HepG2 (cell line): Measurements from ENCODE around the gene GIMAP7. TPM values are rescaled to one million over a fixed set of nuclear protein-coding genes. Genes with fewer than 3 reads are reported as not detected.
"Not testable (repeated sequence)": the region's sequence is repeated elsewhere in the genome, so short reads cannot be mapped to it uniquely, and the experiment has no call there.

Experiments
- ATAC-seq: fragments of 200-7000 bp; cut with Tn5 transposase; 3 replicates; pipeline ENCODE4 v1.9.1; 2020; ENCODE audit warnings: mild to moderate bottlenecking, moderate library complexity
- BruUV-seq: library from RNA; stranded (reverse); fragments of 400-500 nt; replicated peaks from 2 replicates; lab custom pipeline; 2021; lab: Mats Ljungman, UMichigan
- CTCF ChIA-PET: fragments of 300-600 bp; formaldehyde crosslinking; extraction: SDS; loops from one replicate; lab custom pipeline; 2021; ENCODE audit warnings: low total read pairs, inconsistent platforms, low intra/inter-chr PET ratio; lab: Yijun Ruan, JAX
- POLR2A ChIA-PET: fragments of 350-600 bp; sonication (Branson Sonifier 250); formaldehyde crosslinking; loops from one replicate; lab custom pipeline; 2020; ENCODE audit warnings: antibody characterized with exemption, inconsistent platforms; lab: Yijun Ruan, JAX
- DNase-seq: peaks from one replicate; pipeline ENCODE4 v3.0.0-alpha.2; 2015; ENCODE audit warnings: low spot score
- FAIRE-seq: peaks from 3 replicates; lab custom pipeline; 2011; peaks lifted over from hg19 to GRCh38; lab: Jason Lieb, UNC
- H2AFZ ChIP-seq: one replicate; pipeline ENCODE4 v1.6.1; 2011; ENCODE audit warnings: low read length, inconsistent platforms
- H3K27ac ChIP-seq: fragments of 300-600 bp; 3 replicates; pipeline ENCODE4 v1.8.0; 2011; ENCODE audit warnings: mixed run types, mild to moderate bottlenecking, mixed read lengths, low read length, inconsistent platforms; ENCODE audit not compliant: insufficient read depth; ENCODE audit errors: extremely low read length
- H3K27me3 ChIP-seq, 2 experiments: fragments of 200-600 bp in 1 of 2; 2 replicates in 1 of 2; 3 replicates in 1 of 2; pipeline versions ENCODE4 v1.6.0 to v1.8.0; 2011; ENCODE audit warnings: low read length in 2 of 2, mild to moderate bottlenecking in 2 of 2, moderate library complexity in 2 of 2, inconsistent platforms in 1 of 2; ENCODE audit not compliant: insufficient read depth in 2 of 2, control insufficient read depth in 1 of 2
- H3K36me3 ChIP-seq, 2 experiments: fragments of 200-600 bp in 1 of 2; replicated peaks in 1 of 2; 2 replicates in 1 of 2; 3 replicates in 1 of 2; pipeline versions ENCODE4 v1.5.1 to v1.8.0; 2011; ENCODE audit warnings: low read length in 2 of 2, inconsistent platforms in 1 of 2; ENCODE audit not compliant: insufficient read depth in 2 of 2, control insufficient read depth in 1 of 2
- H3K4me1 ChIP-seq: 2 replicates; pipeline ENCODE4 v1.5.1; 2012; ENCODE audit warnings: low read length, inconsistent platforms; ENCODE audit not compliant: insufficient read depth
- H3K4me2 ChIP-seq: 2 replicates; pipeline ENCODE4 v1.6.0; 2011; ENCODE audit warnings: low read depth, low read length, inconsistent platforms
- H3K4me3 ChIP-seq, 3 experiments: fragments of 200-600 bp in 1 of 3; sonication (generic), shearing (Covaris generic) in 1 of 3; replicated peaks in 1 of 3; 2 replicates each; pipeline ENCODE4 v1.5.1; 2011 to 2016; ENCODE audit warnings: low read length in 3 of 3, inconsistent platforms in 2 of 3, low read depth in 2 of 3, mild to moderate bottlenecking in 2 of 3, control low read depth in 1 of 3, mixed read lengths in 1 of 3; ENCODE audit not compliant: insufficient read depth in 1 of 3
- H3K79me2 ChIP-seq: one replicate; pipeline ENCODE4 v1.6.1; 2011; ENCODE audit warnings: low read length, inconsistent platforms; ENCODE audit not compliant: insufficient read depth
- H3K9ac ChIP-seq: 2 replicates; pipeline ENCODE4 v1.6.0; 2011; ENCODE audit warnings: mild to moderate bottlenecking, low read depth, low read length, inconsistent platforms; ENCODE audit not compliant: insufficient read depth
- H3K9me3 ChIP-seq: 2 replicates; pipeline ENCODE4 v1.5.1; 2012; ENCODE audit warnings: mild to moderate bottlenecking, low read length
- H4K20me1 ChIP-seq: 2 replicates; pipeline ENCODE4 v1.6.0; 2011; ENCODE audit warnings: inconsistent platforms, mild to moderate bottlenecking, low read length, moderate library complexity; ENCODE audit not compliant: insufficient read depth
- AKAP8 ChIP-seq: sonication (generic); formaldehyde crosslinking; IDR thresholded peaks from 2 replicates; pipeline ENCODE4 v1.5.1; 2020; ENCODE audit warnings: mild to moderate bottlenecking, missing genetic modification reagents
- CBFB ChIP-seq: sonication (generic); formaldehyde crosslinking; IDR thresholded peaks from 2 replicates; pipeline ENCODE4 v1.4.0; 2020; ENCODE audit warnings: missing genetic modification reagents
- GABPB1 ChIP-seq: IDR thresholded peaks from 2 replicates; pipeline ENCODE4 v1.6.1; 2016; ENCODE audit warnings: mild to moderate bottlenecking, missing genetic modification reagents, moderate library complexity, missing compliant biosample characterization
- MAFK ChIP-seq, 2 experiments: IDR thresholded peaks in 1 of 2; conservative IDR thresholded peaks in 1 of 2; 2 replicates each; pipeline ENCODE4 v1.6.1; 2011; ENCODE audit warnings: improper control_type of control experiment in 2 of 2, low read length in 2 of 2
- PAX8 ChIP-seq: sonication (generic); formaldehyde crosslinking; IDR thresholded peaks from 2 replicates; pipeline ENCODE4 v1.8.0; 2022; ENCODE audit warnings: mild to moderate bottlenecking, missing genetic modification reagents, borderline replicate concordance
- SMAD1 ChIP-seq: sonication (generic); formaldehyde crosslinking; IDR thresholded peaks from 2 replicates; pipeline ENCODE4 v1.4.0; 2020; ENCODE audit warnings: missing genetic modification reagents, low read depth, mild to moderate bottlenecking, borderline replicate concordance
- ZSCAN30 ChIP-seq: sonication (generic); formaldehyde crosslinking; IDR thresholded peaks from 2 replicates; pipeline ENCODE4 v1.5.0; 2020; ENCODE audit warnings: mild to moderate bottlenecking, missing genetic modification reagents
- WGBS: methylation state at CpG from one replicate; pipeline ENCODE4 v1.1.6; 2017; ENCODE audit warnings: low lambda C conversion rate; 5-methylcytosine and 5-hydroxymethylcytosine counted together
- in situ Hi-C: cut with HindIII; loops from 2 replicates; pipeline ENCODE4 v1.10.0; 2017; ENCODE audit warnings: low pct_unique_long_range_greater_than_20kb; ENCODE audit not compliant: extremely low pct_ligation_motif_present
- intact Hi-C: fragments of 100-400 bp; cut with micrococcal nuclease; formaldehyde crosslinking; loops from one replicate; pipeline ENCODE4 v1.10.0; 2022; ENCODE audit not compliant: unreplicated experiment
- polyA plus RNA-seq, 8 experiments: library from polyadenylated mRNA; depleted of rRNA in 3 of 8; stranded (reverse) in 7 of 8; unstranded in 1 of 8; fragments of >200 nt; fragmentation: Illumina TruSeq in 4 of 8; extraction: Trizol in 4 of 8; gene quantifications; 2 replicates each; pipeline versions ENCODE4 v1.2.1 to v1.2.3, GENCODE V29; 2011 to 2016; ENCODE audit warnings: low read depth in 4 of 8, missing spikeins in 1 of 8, mixed read lengths in 1 of 8; ENCODE audit not compliant: insufficient read depth in 1 of 8
- total RNA-seq, 5 experiments: library from RNA; depleted of rRNA; stranded (reverse); fragments of >200 nt; fragmentation: Illumina TruSeq; extraction: Trizol; gene quantifications; 2 replicates each; pipeline ENCODE4 v1.2.3, GENCODE V29; 2016; ENCODE audit warnings: low read depth in 1 of 5
- TF ChIP-seq, protein P1 (sequence below): sonication (generic); formaldehyde crosslinking; conservative IDR thresholded peaks from 2 replicates; pipeline ENCODE4 v1.8.0; 2022; ENCODE audit warnings: missing genetic modification reagents
- TF ChIP-seq, protein P2 (sequence below): sonication (generic); formaldehyde crosslinking; IDR thresholded peaks from 2 replicates; pipeline ENCODE4 v1.4.0; 2020; ENCODE audit warnings: missing genetic modification reagents

GIMAP7 gene
- total and polyA plus RNA-seq, 2 of the 13 experiments (the other 11 are each of a cell fraction or from before 2014, with no cell fraction given) = not detected

DNA sequence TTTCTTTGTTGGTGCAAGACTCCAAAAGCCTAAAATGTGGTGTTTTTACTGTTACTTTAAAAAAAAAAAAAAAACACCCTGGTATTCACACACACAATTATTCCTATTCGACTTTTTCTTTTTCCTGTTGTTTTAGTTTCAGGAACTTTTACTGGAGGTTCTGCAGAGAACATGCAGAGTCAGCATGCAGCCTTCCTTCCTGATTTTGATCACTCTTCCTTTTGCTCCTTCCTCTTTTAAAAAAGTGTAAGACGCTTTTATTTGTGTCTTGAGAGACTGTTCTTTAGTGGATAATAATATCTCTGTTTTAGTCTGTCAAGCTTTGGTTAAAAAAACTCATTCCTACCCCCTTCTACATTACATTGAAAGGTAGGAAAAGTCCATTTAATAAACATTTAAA lies 31.2 kb upstream of the GIMAP7 start:
- CTCF ChIA-PET, H3K4me3 ChIP-seq, FAIRE-seq, H3K27ac ChIP-seq, H3K79me2 ChIP-seq, H3K9me3 ChIP-seq, H3K4me2 ChIP-seq, H3K9ac ChIP-seq, H3K4me1 ChIP-seq, H4K20me1 ChIP-seq, H3K36me3 ChIP-seq, ATAC-seq, in situ Hi-C loops, BruUV-seq, H2AFZ ChIP-seq, intact Hi-C loops, POLR2A ChIA-PET, DNase-seq: not testable (repeated sequence)
- peaks cover 0 to 18% of the 10 kb centered on the region in 2 experiments; a peak in 2 of 5 replicates for H3K27me3 ChIP-seq
- TF ChIP-seq MAFK (conservative IDR thresholded peaks at IDR 0.05 in 1 of 2, IDR thresholded peaks at IDR 0.05 in 1 of 2; ENCODE audit: low read length in 2 of 2) = 0 out of 4 replicates have a peak, but pooled peaks of 1 of the 2 experiments have one; percentile 23
- 2% methylated on average over 2 of the region's 2 CpGs for WGBS

DNA sequence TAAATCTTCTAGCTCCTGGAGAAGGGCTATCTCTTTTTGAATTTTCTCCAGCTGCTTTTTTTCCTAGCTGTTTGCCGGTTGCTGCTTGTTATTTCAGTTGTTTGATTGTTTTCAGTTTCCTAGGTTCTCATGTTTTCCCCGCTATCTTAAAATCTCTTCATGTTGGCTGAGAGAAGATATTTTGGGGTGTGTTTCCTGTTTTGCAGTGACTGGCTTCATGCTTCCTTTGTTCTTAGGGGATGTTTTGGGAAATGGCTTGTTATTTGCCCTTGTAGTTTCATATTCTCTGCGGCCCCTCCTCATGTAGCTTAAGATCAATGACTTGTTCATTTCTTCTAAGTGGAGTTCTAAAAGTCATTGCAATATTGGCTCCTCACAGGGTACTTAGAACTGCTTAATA lies 30.6 kb upstream of the GIMAP7 start:
- H3K27ac ChIP-seq, H3K4me1 ChIP-seq, H3K4me2 ChIP-seq, H4K20me1 ChIP-seq, H3K36me3 ChIP-seq, H3K9ac ChIP-seq, H3K9me3 ChIP-seq, intact Hi-C loops, CTCF ChIA-PET, ATAC-seq, BruUV-seq, H3K4me3 ChIP-seq, H3K79me2 ChIP-seq, FAIRE-seq, POLR2A ChIA-PET, DNase-seq, in situ Hi-C loops, H2AFZ ChIP-seq: not testable (repeated sequence)
- H3K27me3 ChIP-seq = peaks cover 0 to 13% of the 10 kb centered on the region in 2 experiments; a peak in 2 of 5 replicates
- 22% methylated on average over 3 of the region's 3 CpGs for whole genome bisulfite sequencing

DNA sequence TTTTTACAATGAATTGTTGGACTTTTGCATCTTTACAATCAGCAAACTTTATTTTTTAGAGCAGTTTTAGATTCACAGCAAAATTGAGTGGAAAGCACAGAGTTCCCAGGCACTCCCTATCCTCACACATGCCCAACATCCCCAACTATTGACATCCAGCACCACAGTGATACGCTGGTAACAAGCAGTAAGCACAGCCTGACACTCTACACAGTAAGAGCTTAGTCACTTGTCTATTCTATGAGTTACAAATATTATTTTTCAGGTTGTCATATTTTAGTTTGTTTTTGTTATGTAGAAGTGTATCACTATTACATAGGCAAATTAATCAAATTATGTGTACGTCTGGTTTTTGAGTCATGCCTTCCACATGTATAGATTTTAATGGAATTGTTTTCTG lies 27.0 kb upstream of the GIMAP7 start:
- in situ Hi-C loops (no loop called here), intact Hi-C loops (no loop called here)
- DNase-seq (no peak), FAIRE-seq (no peak), ATAC-seq (no peak)
- Histone ChIP-seq H3K27me3 (no peaks in the 10 kb centered on the region), H2AFZ (no peak overlapping the region), H3K9me3 (no peaks in the 10 kb centered on the region), H4K20me1 (no peaks in the 10 kb centered on the region), H3K9ac (no peak overlapping the region), H3K4me2 (no peak overlapping the region), H3K79me2 (no peaks in the 10 kb centered on the region), H3K4me1 (no peaks in the 10 kb centered on the region), H3K36me3 (no peaks in the 10 kb centered on the region), H3K27ac (no peak overlapping the region), H3K4me3 (no peak overlapping the region)
- BruUV-seq = no TSS peak
- WGBS = 1% methylated on average over 2 of the region's 2 CpGs
- ChIA-PET CTCF (no interaction called here), POLR2A (no interaction called here)
- TF ChIP-seq ZSCAN30 (CRISPR knock-in tag) = no peak
- no peak for TF ChIP-seq SMAD1 (CRISPR knock-in tag)
- no peak for TF ChIP-seq CBFB
- TF ChIP-seq, protein P1, sequence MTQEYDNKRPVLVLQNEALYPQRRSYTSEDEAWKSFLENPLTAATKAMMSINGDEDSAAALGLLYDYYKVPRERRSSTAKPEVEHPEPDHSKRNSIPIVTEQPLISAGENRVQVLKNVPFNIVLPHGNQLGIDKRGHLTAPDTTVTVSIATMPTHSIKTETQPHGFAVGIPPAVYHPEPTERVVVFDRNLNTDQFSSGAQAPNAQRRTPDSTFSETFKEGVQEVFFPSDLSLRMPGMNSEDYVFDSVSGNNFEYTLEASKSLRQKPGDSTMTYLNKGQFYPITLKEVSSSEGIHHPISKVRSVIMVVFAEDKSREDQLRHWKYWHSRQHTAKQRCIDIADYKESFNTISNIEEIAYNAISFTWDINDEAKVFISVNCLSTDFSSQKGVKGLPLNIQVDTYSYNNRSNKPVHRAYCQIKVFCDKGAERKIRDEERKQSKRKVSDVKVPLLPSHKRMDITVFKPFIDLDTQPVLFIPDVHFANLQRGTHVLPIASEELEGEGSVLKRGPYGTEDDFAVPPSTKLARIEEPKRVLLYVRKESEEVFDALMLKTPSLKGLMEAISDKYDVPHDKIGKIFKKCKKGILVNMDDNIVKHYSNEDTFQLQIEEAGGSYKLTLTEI = no peak
- TF ChIP-seq GABPB1 (CRISPR knock-in tag) = no peak
- TF ChIP-seq, protein P2, sequence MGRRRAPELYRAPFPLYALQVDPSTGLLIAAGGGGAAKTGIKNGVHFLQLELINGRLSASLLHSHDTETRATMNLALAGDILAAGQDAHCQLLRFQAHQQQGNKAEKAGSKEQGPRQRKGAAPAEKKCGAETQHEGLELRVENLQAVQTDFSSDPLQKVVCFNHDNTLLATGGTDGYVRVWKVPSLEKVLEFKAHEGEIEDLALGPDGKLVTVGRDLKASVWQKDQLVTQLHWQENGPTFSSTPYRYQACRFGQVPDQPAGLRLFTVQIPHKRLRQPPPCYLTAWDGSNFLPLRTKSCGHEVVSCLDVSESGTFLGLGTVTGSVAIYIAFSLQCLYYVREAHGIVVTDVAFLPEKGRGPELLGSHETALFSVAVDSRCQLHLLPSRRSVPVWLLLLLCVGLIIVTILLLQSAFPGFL (CRISPR knock-in tag) = no peak
- no peak for TF ChIP-seq AKAP8 (CRISPR knock-in tag)
- no peak for TF ChIP-seq PAX8 (CRISPR knock-in tag)
